A673 (cell line): Measurements from ENCODE around the gene ANKS6.

Source experiments
- CTCF ChIP-seq: fragments of 300-800, 200-600 bp; sonication (generic); conservative IDR thresholded peaks from 2 replicates; pipeline ENCODE4 v1.5.1; 2017; ENCODE audit warnings: low read depth, mild to moderate bottlenecking, antibody characterized with exemption, low read length, moderate library complexity, mixed read lengths
- EZH2 ChIP-seq: fragments of 200-600 bp; sonication (generic); IDR thresholded peaks from 2 replicates; pipeline ENCODE4 v1.6.1; 2017; ENCODE audit warnings: borderline replicate concordance, low read depth, mild to moderate bottlenecking, mixed read lengths, antibody characterized with exemption, low read length; ENCODE audit not compliant: poor library complexity, severe bottlenecking

DNA sequence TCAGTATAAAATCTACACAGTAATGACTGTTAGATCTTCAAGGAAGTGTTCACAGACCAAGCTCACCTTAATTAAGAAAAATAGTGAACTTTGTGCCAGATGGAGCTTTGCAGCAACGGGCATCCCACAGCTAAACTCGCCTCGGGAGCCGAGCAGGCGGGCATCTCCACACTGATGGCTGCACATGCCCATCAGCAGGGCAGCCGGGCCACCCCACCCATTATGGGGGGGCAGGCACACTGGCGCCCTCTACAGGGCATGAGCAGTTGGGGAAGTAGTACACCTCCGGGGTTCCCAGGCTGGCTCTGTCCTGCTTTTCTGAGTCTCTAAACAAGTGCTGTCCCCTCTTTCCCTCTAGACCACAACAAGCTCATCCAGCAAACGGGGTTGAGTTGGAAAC lies 21.6 kb downstream of the ANKS6 start:
- TF ChIP-seq EZH2 (no peak), CTCF (peak; percentile 55)
